ENCODE measurements around the gene GPR179. TPM values are rescaled to one million over a fixed set of nuclear protein-coding genes. Genes with fewer than 3 reads are reported as not detected.

GPR179 gene
- total RNA-seq, 1 experiment from 2014 or later, result not detected

DNA sequence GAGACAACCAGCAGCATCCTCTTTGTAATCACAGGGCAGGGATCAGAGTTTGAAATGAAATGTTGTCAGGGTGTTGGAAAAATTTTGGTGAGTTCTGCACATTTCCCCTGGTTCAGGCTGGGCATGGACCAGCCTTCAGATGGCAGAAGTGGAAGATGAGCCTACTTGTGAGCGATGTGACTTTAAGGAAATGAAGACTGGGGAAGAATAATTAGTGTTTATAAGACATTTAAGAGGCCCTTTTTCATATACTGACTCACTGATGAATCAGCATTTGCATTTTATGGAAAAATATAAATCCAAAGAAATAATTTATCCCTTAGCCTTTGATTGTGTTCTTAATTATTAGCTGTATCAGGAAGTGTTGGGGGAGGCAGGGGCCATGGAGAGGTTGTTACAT lies 20.9 kb downstream of the GPR179 start:
- no peak overlapping the region for H2BK20ac ChIP-seq (ENCODE audit: low read depth, low read length, poor library complexity, severe bottlenecking)
- H4K8ac ChIP-seq (replicated peaks; ENCODE audit: insufficient read length, low read depth, low read length), result no peak overlapping the region
- no peak overlapping the region for H3K27ac ChIP-seq (ENCODE audit: insufficient read length, low read depth, low read length)
- no peak overlapping the region for H3T11ph ChIP-seq (ENCODE audit: low read length)
- H2BK5ac ChIP-seq (ENCODE audit: insufficient read length, low read length), result no peak overlapping the region
- no peak overlapping the region for H2BK120ac ChIP-seq (ENCODE audit: low read depth, low read length, poor library complexity, severe bottlenecking)
- H4K5ac ChIP-seq (ENCODE audit: insufficient read length, low read depth, low read length), result no peak overlapping the region
- no peak overlapping the region for H4K91ac ChIP-seq (ENCODE audit: insufficient read length, low read depth, low read length)
- H3K4me1 Mint-ChIP-seq, result peaks cover 19 to 26% of the 10 kb centered on the region in 2 experiments
- no peak overlapping the region for H2AK5ac ChIP-seq (ENCODE audit: insufficient read length, low read length)
- no peaks in the 10 kb centered on the region for H3K79me2 ChIP-seq (ENCODE audit: insufficient read depth, low read length)
- no peak overlapping the region for H3K56ac ChIP-seq (ENCODE audit: insufficient read length, low read depth, low read length)
- H3K27ac Mint-ChIP-seq, result no peak overlapping the region
- H3K79me1 ChIP-seq (ENCODE audit: insufficient read depth, low read depth, low read length, poor library complexity, severe bottlenecking), result no peaks in the 10 kb centered on the region
- no peak overlapping the region for H3K4me2 ChIP-seq (ENCODE audit: insufficient read depth, insufficient read length, low read length)
- no peak overlapping the region for H3K4me3 Mint-ChIP-seq
- H3K18ac ChIP-seq (ENCODE audit: insufficient read length, low read depth, low read length), result no peak overlapping the region
- H3K9me3 ChIP-seq (ENCODE audit: control insufficient read depth, low read depth, low read length), result no peaks in the 10 kb centered on the region
- H3K9me3 Mint-ChIP-seq, result no peaks in the 10 kb centered on the region
- no peak overlapping the region for H3K9ac ChIP-seq (ENCODE audit: extremely low read depth, insufficient read length, low read length)
- no peak overlapping the region for H2BK15ac ChIP-seq (ENCODE audit: low read depth, low read length)
- H2BK12ac ChIP-seq (ENCODE audit: insufficient read length, low read depth, low read length), result no peak overlapping the region
- no peak overlapping the region for H2AFZ ChIP-seq (ENCODE audit: low read length)
- TF ChIP-seq, protein P1, sequence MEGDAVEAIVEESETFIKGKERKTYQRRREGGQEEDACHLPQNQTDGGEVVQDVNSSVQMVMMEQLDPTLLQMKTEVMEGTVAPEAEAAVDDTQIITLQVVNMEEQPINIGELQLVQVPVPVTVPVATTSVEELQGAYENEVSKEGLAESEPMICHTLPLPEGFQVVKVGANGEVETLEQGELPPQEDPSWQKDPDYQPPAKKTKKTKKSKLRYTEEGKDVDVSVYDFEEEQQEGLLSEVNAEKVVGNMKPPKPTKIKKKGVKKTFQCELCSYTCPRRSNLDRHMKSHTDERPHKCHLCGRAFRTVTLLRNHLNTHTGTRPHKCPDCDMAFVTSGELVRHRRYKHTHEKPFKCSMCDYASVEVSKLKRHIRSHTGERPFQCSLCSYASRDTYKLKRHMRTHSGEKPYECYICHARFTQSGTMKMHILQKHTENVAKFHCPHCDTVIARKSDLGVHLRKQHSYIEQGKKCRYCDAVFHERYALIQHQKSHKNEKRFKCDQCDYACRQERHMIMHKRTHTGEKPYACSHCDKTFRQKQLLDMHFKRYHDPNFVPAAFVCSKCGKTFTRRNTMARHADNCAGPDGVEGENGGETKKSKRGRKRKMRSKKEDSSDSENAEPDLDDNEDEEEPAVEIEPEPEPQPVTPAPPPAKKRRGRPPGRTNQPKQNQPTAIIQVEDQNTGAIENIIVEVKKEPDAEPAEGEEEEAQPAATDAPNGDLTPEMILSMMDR (conservative IDR thresholded peaks at IDR 0.05), result no peak
- no peak overlapping the region for H3K23ac ChIP-seq (ENCODE audit: insufficient read length, low read depth, low read length)
- H3K14ac ChIP-seq (ENCODE audit: insufficient read depth, low read length), result no peak overlapping the region
- peaks cover 20 to 49% (median 35%) of the 10 kb centered on the region in 3 experiments; a peak in 6 of 7 replicates for H3K36me3 Mint-ChIP-seq (ENCODE audit: insufficient read depth in 1 of 3, low read depth in 3 of 3)
- no peaks in the 10 kb centered on the region for H3K23me2 ChIP-seq (ENCODE audit: insufficient read length, low read depth, low read length, poor library complexity, severe bottlenecking)
- DNase-seq, result no peak
- H3K4ac ChIP-seq (ENCODE audit: low read depth, low read length), result no peak overlapping the region
- H3K27me3 Mint-ChIP-seq (ENCODE audit: low read depth), result no peaks in the 10 kb centered on the region; the same call in 1 of the 2 replicates
- H4K20me1 ChIP-seq (ENCODE audit: control insufficient read depth, insufficient read depth, insufficient read length), result no peaks in the 10 kb centered on the region
- H3K4me1 ChIP-seq (ENCODE audit: insufficient read depth, low read length), result peaks cover 3% of the 10 kb centered on the region; the same call in 1 of the 2 replicates
- no peaks in the 10 kb centered on the region for H3K27me3 ChIP-seq (ENCODE audit: insufficient read depth, low read length)
- no CpG with 5 or more reads among the region's 1 CpG for WGBS (ENCODE audit: extremely low coverage, insufficient read length, low lambda C conversion rate)
